GM18505 (cell line): ENCODE results near the gene ASPN.
"Not testable (repeated sequence)": the region's sequence is repeated elsewhere in the genome, so short reads cannot be mapped to it uniquely, and the experiment has no call there.

Source experiments
- ATAC-seq: cut with Tn5 transposase; IDR thresholded peaks from one replicate; pipeline ENCODE4 v1.9.1; 2021; ENCODE audit not compliant: unreplicated experiment
- POLR2A ChIP-seq: IDR thresholded peaks from 4 replicates; pipeline ENCODE4 v1.6.1; 2011; ENCODE audit warnings: borderline replicate concordance; ENCODE audit not compliant: insufficient read depth, insufficient read length; ENCODE audit errors: extremely low read depth

The ASPN gene

GRCh38 chr9:92426501-92427145 is 55.7 kb downstream of the ASPN start:
- no peak for ATAC-seq
- TF ChIP-seq POLR2A = no peak

DNA sequence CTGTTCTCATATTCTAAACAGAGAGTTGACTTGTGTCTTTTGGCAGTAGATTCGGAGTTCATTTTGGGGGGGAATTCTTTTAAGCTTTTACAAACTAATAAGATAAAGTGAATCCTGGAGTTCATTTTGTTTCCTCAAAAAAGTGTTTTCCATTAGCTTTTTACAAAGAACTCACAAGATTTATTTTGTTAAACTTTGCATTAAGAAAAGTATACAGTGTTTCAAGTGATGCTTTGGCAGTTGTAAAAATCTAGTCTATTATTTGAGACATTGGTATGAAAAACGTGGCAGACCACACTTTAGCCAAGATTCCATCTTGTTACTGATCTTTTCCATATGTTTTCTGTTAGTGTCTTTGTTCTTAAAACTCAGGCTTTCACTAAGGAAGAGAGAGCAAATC is 56.8 kb downstream of the ASPN start:
- TF ChIP-seq POLR2A = no peak
- ATAC-seq = no peak

GRCh38 chr9:92424340-92424739 is 58.0 kb downstream of the ASPN start, which contains the start of gene OMD:
Gene OMD, minus strand, starts transcription at chr9:92424471. Its CDS starts 6,913 bp downstream, at chr9:92417558.
- no peak for TF ChIP-seq POLR2A
- ATAC-seq = no peak

DNA sequence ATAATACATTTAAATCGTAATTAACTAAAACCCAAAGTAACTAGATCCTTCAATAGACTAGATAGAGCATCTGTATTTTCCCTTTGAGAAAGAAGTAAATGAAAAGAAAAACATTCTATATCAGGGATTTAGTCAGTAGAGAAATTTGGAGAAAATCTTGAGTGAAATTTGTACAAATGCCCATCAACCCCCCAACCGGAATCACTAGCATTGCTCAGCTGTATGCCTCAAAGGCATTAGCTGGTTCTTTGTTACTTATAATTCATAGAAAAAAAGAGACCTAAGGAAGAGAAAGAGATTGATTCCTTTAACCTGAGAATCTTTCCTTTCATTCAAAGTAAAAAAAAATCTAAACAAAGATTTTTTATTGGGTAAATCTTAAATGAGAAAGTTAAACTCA is 58.7 kb downstream of the ASPN start:
- TF ChIP-seq POLR2A = no peak
- no peak for ATAC-seq

DNA sequence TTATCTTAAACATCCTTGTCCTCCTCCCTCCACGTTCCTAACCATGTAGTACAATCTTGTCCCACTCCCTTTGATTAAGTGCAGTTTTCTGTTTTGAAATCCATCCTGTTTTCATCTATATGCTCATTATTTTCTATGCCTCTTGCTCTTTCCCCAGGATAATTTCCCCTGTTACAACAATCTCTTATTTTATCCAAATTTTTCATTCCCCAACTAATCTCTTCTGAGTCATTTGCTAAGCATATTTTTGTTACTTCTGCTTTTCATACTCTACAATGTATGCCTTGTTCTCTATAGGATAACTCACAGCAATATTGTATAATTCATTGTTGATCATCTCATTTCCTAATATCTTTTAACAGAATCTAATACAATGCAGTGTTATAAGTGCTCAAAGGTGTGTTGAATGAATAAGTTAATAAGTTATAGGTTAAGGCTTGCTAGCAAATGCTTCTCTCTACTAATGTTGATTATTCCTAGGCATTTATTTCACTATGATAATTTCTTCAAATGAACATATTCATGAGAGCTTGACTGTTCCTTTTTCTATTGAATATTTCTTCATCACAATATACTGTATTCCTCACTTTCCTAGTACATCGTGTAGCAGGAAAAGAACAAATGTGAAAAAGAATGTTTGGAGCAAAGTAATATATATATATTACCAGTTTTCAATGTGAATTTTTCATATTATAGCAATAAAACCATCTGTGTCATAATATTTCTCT is 59.5 kb downstream of the ASPN start:
- no peak for TF ChIP-seq POLR2A
- ATAC-seq = no peak

- ATAC-seq = no peak
- no peak for TF ChIP-seq POLR2A
Observed at GRCh38 chr9:92414566-92414965, 67.7 kb downstream of the ASPN start.

DNA sequence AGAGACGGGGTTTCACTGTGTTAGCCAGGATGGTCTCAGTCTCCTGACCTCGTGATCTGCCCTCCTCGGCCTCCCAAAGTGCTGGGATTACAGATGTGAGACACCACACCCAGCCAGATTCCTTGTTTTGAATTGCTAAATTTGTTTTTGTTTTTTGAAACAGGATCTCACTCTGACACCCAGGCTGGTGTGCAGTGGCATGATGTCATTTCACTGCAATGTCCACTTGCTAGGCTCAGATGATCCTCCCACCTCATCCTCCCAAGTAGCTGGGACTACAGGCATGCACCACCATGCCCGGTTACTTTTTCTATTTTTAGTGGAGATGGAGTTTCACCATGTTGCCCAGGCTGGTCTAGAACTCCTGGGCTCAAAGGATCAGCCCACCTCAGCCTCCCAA is 71.1 kb downstream of the ASPN start:
- not testable (repeated sequence) for ATAC-seq

- no peak for TF ChIP-seq POLR2A
- no peak for ATAC-seq
Observed at GRCh38 chr9:92408747-92409478, 73.4 kb downstream of the ASPN start.

DNA sequence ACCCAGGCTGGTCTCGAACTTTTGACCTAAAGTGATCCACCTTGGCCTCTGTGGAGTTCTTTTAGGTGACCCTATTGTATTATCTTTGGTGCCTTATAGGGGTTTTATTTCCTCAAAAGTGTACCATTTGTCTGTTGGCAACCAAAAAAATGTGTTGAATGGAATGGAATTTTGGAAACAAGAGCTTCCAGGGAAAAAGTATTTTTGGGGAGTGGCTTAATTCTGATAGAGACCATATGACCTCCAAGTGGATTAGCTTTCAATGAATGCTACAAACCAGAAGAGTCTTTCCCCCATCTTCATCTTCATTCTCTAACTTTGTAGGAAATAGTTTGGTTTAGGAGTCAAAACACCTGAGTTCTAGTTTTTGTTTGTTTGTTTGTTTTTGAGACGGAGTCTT is 74.5 kb downstream of the ASPN start:
- TF ChIP-seq POLR2A = no peak
- no peak for ATAC-seq

DNA sequence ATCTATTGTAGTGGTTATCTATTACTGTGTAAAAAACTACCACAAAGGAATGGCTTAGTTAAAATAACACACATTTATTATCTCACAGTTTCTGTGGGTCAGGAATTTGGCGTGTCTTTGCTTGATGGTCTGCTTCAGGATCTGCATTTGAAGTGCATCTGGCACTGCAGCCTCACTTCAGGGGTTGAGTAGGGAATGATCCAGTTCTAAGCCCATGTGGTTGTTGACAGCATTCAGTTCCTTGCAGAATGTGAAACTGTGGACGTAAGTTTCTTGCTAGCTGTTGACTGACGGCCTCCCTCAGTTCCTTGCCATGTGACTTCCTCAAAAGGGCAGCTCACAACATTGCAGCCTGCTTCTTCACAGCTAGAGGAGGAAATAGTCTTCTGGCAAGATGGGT is 75.8 kb downstream of the ASPN start:
- ATAC-seq = peak; percentile 52
- peak; percentile 52 for TF ChIP-seq POLR2A
